Naive thymus-derived CD8-positive, alpha-beta T cell (primary cell): ENCODE results near the gene IRS2. TPM values are rescaled to one million over a fixed set of nuclear protein-coding genes. Genes with fewer than 3 reads are reported as not detected.

Source experiments
- ATAC-seq, 2 donors: fragments of 150-1000 bp; cut with Tn5 transposase in 1 of 2; sonication (Bioruptor Pico), chemical (Tn5 transposase) in 1 of 2; 1 replicate in 1 of 2; 2 replicates in 1 of 2; pipeline ENCODE4 v1.10.0; 2021; ENCODE audit warnings: mild to moderate bottlenecking in 2 of 2, moderate library complexity in 2 of 2
- POLR2A ChIA-PET: fragments of 350-600 bp; sonication (Branson Sonifier 250); formaldehyde crosslinking; loops from one replicate; lab custom pipeline; 2021; ENCODE audit warnings: antibody characterized with exemption; lab: Charles Lee
- DNase-seq, 10 donors: peaks; one replicate each; pipeline versions ENCODE4 v3.0.0 to v3.0.0-alpha.2; 2020 to 2022
- H3K27ac Mint-ChIP-seq, 10 donors: one replicate each; pipeline ENCODE4 v1.8.0; 2020 to 2022; ENCODE audit warnings: mild to moderate bottlenecking in 10 of 10, mixed read lengths in 10 of 10, moderate library complexity in 4 of 10, inconsistent platforms in 1 of 10
- H3K27me3 Mint-ChIP-seq, 5 donors: one replicate each; pipeline ENCODE4 v1.8.0; 2021 to 2022; ENCODE audit warnings: mixed read lengths in 5 of 5
- H3K36me3 Mint-ChIP-seq, 3 donors: one replicate each; pipeline ENCODE4 v1.8.0; 2020 to 2022; ENCODE audit warnings: mixed read lengths in 3 of 3, mild to moderate bottlenecking in 2 of 3, inconsistent platforms in 1 of 3
- H3K4me1 Mint-ChIP-seq, 4 donors: one replicate each; pipeline ENCODE4 v1.8.0; 2021 to 2022; ENCODE audit warnings: mixed read lengths in 4 of 4
- H3K4me3 Mint-ChIP-seq, 10 donors: one replicate each; pipeline ENCODE4 v1.8.0; 2020 to 2022; ENCODE audit warnings: mild to moderate bottlenecking in 10 of 10, mixed read lengths in 10 of 10, moderate library complexity in 6 of 10, inconsistent platforms in 1 of 10
- H3K9me3 Mint-ChIP-seq, 9 donors: one replicate each; pipeline ENCODE4 v1.8.0; 2020 to 2022; ENCODE audit warnings: mixed read lengths in 9 of 9, mild to moderate bottlenecking in 3 of 9, inconsistent platforms in 1 of 9, moderate library complexity in 1 of 9
- polyA plus RNA-seq, 3 donors: library from polyadenylated mRNA; unstranded; fragments of 300-500 nt; fragmentation: Illumina TruSeq; gene quantifications; one replicate each; pipeline ENCODE4 v1.2.3, GENCODE V29; 2021
- total RNA-seq, 8 experiments: library from RNA in 2 of 8; stranded (reverse) in 2 of 8; gene quantifications; one replicate each; pipeline ENCODE4 v1.2.3 and lab custom pipeline; 2021 to 2026

The IRS2 gene
- total and polyA plus RNA-seq, 5 experiments from 2014 or later, result 2.1 to 21.5 (median 2.9) TPM

GRCh38 chr13:109719962-109720646 lies 66.3 kb downstream of the IRS2 start:
- ATAC-seq, result no peak
- peaks cover 0 to 3% (median 0%) of the 10 kb centered on the region in 5 donors for H3K27me3 Mint-ChIP-seq
- H3K27ac Mint-ChIP-seq, result peak overlapping the region in 1 of 10 donors; percentile 47
- H3K4me1 Mint-ChIP-seq, result peaks cover under 1 to 8% (median 2%) of the 10 kb centered on the region in 4 donors
- H3K36me3 Mint-ChIP-seq, result no peaks in the 10 kb centered on the region
- DNase-seq, result no peak
- POLR2A ChIA-PET, result no interaction called here
- no peaks in the 10 kb centered on the region for H3K9me3 Mint-ChIP-seq
- no peak overlapping the region for H3K4me3 Mint-ChIP-seq

GRCh38 chr13:109718726-109719125 lies 67.7 kb downstream of the IRS2 start:
- no peak for ATAC-seq
- H3K9me3 Mint-ChIP-seq, result no peaks in the 10 kb centered on the region
- peaks cover 0 to 6% (median 2%) of the 10 kb centered on the region in 4 donors for H3K4me1 Mint-ChIP-seq
- H3K27ac Mint-ChIP-seq, result no peak overlapping the region
- H3K36me3 Mint-ChIP-seq, result no peaks in the 10 kb centered on the region
- POLR2A ChIA-PET, result no interaction called here
- peaks cover 0 to 4% (median 0%) of the 10 kb centered on the region in 5 donors for H3K27me3 Mint-ChIP-seq
- no peak for DNase-seq
- H3K4me3 Mint-ChIP-seq, result no peak overlapping the region

GRCh38 chr13:109717686-109718085 lies 68.7 kb downstream of the IRS2 start:
- no peak for DNase-seq
- H3K27me3 Mint-ChIP-seq, result peaks cover 0 to 4% (median 1%) of the 10 kb centered on the region in 5 donors
- no peak overlapping the region for H3K4me3 Mint-ChIP-seq
- H3K27ac Mint-ChIP-seq, result no peak overlapping the region
- peaks cover 0 to 6% (median 2%) of the 10 kb centered on the region in 4 donors for H3K4me1 Mint-ChIP-seq
- no peaks in the 10 kb centered on the region for H3K36me3 Mint-ChIP-seq
- POLR2A ChIA-PET, result no interaction called here
- no peaks in the 10 kb centered on the region for H3K9me3 Mint-ChIP-seq
- no peak for ATAC-seq

- H3K27me3 Mint-ChIP-seq, result peaks cover 0 to 4% (median 1%) of the 10 kb centered on the region in 5 donors
- no peak for ATAC-seq
- H3K4me3 Mint-ChIP-seq, result no peak overlapping the region
- no peaks in the 10 kb centered on the region for H3K9me3 Mint-ChIP-seq
- H3K27ac Mint-ChIP-seq, result no peak overlapping the region
- POLR2A ChIA-PET, result no interaction called here
- H3K4me1 Mint-ChIP-seq, result peaks cover 0 to 6% (median 2%) of the 10 kb centered on the region in 4 donors
- DNase-seq, result no peak
- no peaks in the 10 kb centered on the region for H3K36me3 Mint-ChIP-seq
These were observed 70.5 kb downstream of the IRS2 start for GRCh38 chr13:109715902-109716301.

- no peaks in the 10 kb centered on the region for H3K9me3 Mint-ChIP-seq
- H3K36me3 Mint-ChIP-seq, result no peaks in the 10 kb centered on the region
- H3K4me3 Mint-ChIP-seq, result no peak overlapping the region
- H3K4me1 Mint-ChIP-seq, result no peaks in the 10 kb centered on the region
- ATAC-seq (no peak), DNase-seq (no peak)
- POLR2A ChIA-PET, result no interaction called here
- peaks cover 0 to 2% (median 0%) of the 10 kb centered on the region in 5 donors for H3K27me3 Mint-ChIP-seq
- no peak overlapping the region for H3K27ac Mint-ChIP-seq
These were observed 72.7 kb downstream of the IRS2 start for GRCh38 chr13:109713681-109714080.

GRCh38 chr13:109712124-109712722 lies 74.2 kb downstream of the IRS2 start:
- peaks cover 0 to 2% (median 1%) of the 10 kb centered on the region in 5 donors for H3K27me3 Mint-ChIP-seq
- H3K4me1 Mint-ChIP-seq, result peaks cover 0 to 11% (median 5%) of the 10 kb centered on the region in 4 donors
- H3K9me3 Mint-ChIP-seq, result no peaks in the 10 kb centered on the region
- POLR2A ChIA-PET, result no interaction called here
- no peak for ATAC-seq
- no peak overlapping the region for H3K4me3 Mint-ChIP-seq
- no peak for DNase-seq
- H3K27ac Mint-ChIP-seq, result no peak overlapping the region
- no peaks in the 10 kb centered on the region for H3K36me3 Mint-ChIP-seq

GRCh38 chr13:109707742-109708617 lies 78.4 kb downstream of the IRS2 start:
- H3K36me3 Mint-ChIP-seq, result peaks cover 0 to 5% (median 0%) of the 10 kb centered on the region in 3 donors
- peaks cover 9 to 40% (median 23%) of the 10 kb centered on the region in 5 donors for H3K27me3 Mint-ChIP-seq
- ATAC-seq (no peak), DNase-seq (no peak)
- no peak overlapping the region for H3K27ac Mint-ChIP-seq
- H3K4me3 Mint-ChIP-seq, result no peak overlapping the region
- H3K9me3 Mint-ChIP-seq, result no peaks in the 10 kb centered on the region
- POLR2A ChIA-PET, result no interaction called here
- H3K4me1 Mint-ChIP-seq, result peaks cover 9 to 37% (median 14%) of the 10 kb centered on the region in 4 donors

- no peak for ATAC-seq
These were observed 79.2 kb downstream of the IRS2 start for GRCh38 chr13:109707044-109707741.

GRCh38 chr13:109706015-109706715 lies 80.2 kb downstream of the IRS2 start:
- peaks cover 0 to 5% (median 0%) of the 10 kb centered on the region in 3 donors for H3K36me3 Mint-ChIP-seq
- H3K27me3 Mint-ChIP-seq, result peaks cover 10 to 40% (median 23%) of the 10 kb centered on the region in 5 donors
- H3K4me3 Mint-ChIP-seq, result no peak overlapping the region
- POLR2A ChIA-PET, result no interaction called here
- no peak for DNase-seq
- no peak for ATAC-seq
- H3K27ac Mint-ChIP-seq, result no peak overlapping the region
- H3K9me3 Mint-ChIP-seq, result no peaks in the 10 kb centered on the region
- peaks cover 9 to 37% (median 14%) of the 10 kb centered on the region in 4 donors for H3K4me1 Mint-ChIP-seq

More at GRCh38 chr13:109707044-109707741, 79.2 kb downstream of the IRS2 start:
- peaks cover 0 to 5% (median 0%) of the 10 kb centered on the region in 3 donors for H3K36me3 Mint-ChIP-seq
- no peaks in the 10 kb centered on the region for H3K9me3 Mint-ChIP-seq
- no peak overlapping the region for H3K27ac Mint-ChIP-seq
- POLR2A ChIA-PET, result no interaction called here
- peaks cover 9 to 40% (median 23%) of the 10 kb centered on the region in 5 donors for H3K27me3 Mint-ChIP-seq
- no peak overlapping the region for H3K4me3 Mint-ChIP-seq
- peaks cover 9 to 37% (median 14%) of the 10 kb centered on the region in 4 donors for H3K4me1 Mint-ChIP-seq
- DNase-seq, result no peak

GRCh38 chr13:109704771-109705635 lies 81.4 kb downstream of the IRS2 start:
- Mint-ChIP-seq H3K4me1 (peaks cover 9 to 44% (median 20%) of the 10 kb centered on the region in 4 donors), H3K27ac (no peak overlapping the region), H3K36me3 (peaks cover 0 to 5% (median 0%) of the 10 kb centered on the region in 3 donors), H3K27me3 (peaks cover 11 to 40% (median 23%) of the 10 kb centered on the region in 5 donors), H3K4me3 (peak overlapping the region in 1 of 10 donors; percentile 57), H3K9me3 (no peaks in the 10 kb centered on the region)
- DNase-seq (no peak), ATAC-seq (no peak)
- POLR2A ChIA-PET, result no interaction called here

GRCh38 chr13:109703250-109703649 lies 83.1 kb downstream of the IRS2 start:
- Mint-ChIP-seq H3K4me1 (peaks cover 9 to 45% (median 21%) of the 10 kb centered on the region in 4 donors), H3K4me3 (no peak overlapping the region), H3K36me3 (peaks cover 0 to 5% (median 0%) of the 10 kb centered on the region in 3 donors), H3K9me3 (no peaks in the 10 kb centered on the region), H3K27me3 (peaks cover 11 to 40% (median 23%) of the 10 kb centered on the region in 5 donors), H3K27ac (no peak overlapping the region)
- POLR2A ChIA-PET, result no interaction called here
- ATAC-seq, result no peak
- no peak for DNase-seq
